Astrocyte (in vitro differentiated cells and primary cell): ENCODE results near the gene ASB4. TPM values are rescaled to one million over a fixed set of nuclear protein-coding genes. Genes with fewer than 3 reads are reported as not detected.

Source experiments
- DNase-seq: peaks from one replicate; pipeline ENCODE4 v3.0.0-alpha.2; 2010; ENCODE audit warnings: low read depth
- FAIRE-seq: peaks from 2 replicates; lab custom pipeline; 2011; peaks lifted over from hg19 to GRCh38; lab: Jason Lieb, UNC
- H2AFZ ChIP-seq: 2 replicates; pipeline ENCODE4 v1.6.0; 2012; ENCODE audit warnings: low read depth, low read length, inconsistent platforms
- H3K27ac ChIP-seq: 2 replicates; pipeline ENCODE4 v1.5.1; 2011; ENCODE audit warnings: low read depth, low read length, inconsistent platforms
- H3K27me3 ChIP-seq: 2 replicates; pipeline ENCODE4 v1.6.0; 2011; ENCODE audit warnings: low read length, inconsistent platforms; ENCODE audit not compliant: insufficient read depth
- H3K36me3 ChIP-seq: 2 replicates; pipeline ENCODE4 v1.5.1; 2011; ENCODE audit warnings: low read length, inconsistent platforms; ENCODE audit not compliant: insufficient read depth
- H3K4me1 ChIP-seq: 2 replicates; pipeline ENCODE4 v1.5.1; 2011; ENCODE audit warnings: low read length, inconsistent platforms; ENCODE audit not compliant: insufficient read depth
- H3K4me2 ChIP-seq: 2 replicates; pipeline ENCODE4 v1.6.0; 2012; ENCODE audit warnings: low read length, inconsistent platforms
- H3K4me3 ChIP-seq: 2 replicates; pipeline ENCODE4 v1.5.1; 2011; ENCODE audit warnings: low read depth, mild to moderate bottlenecking, low read length, inconsistent platforms; ENCODE audit not compliant: insufficient read depth
- H3K79me2 ChIP-seq: 2 replicates; pipeline ENCODE4 v1.6.0; 2012; ENCODE audit warnings: mild to moderate bottlenecking, low read length, inconsistent platforms; ENCODE audit not compliant: insufficient read depth
- H3K9ac ChIP-seq: 2 replicates; pipeline ENCODE4 v1.6.0; 2012; ENCODE audit warnings: mild to moderate bottlenecking, low read length, inconsistent platforms
- H3K9me3 ChIP-seq: 2 replicates; pipeline ENCODE4 v1.5.1; 2012; ENCODE audit warnings: low read depth, mild to moderate bottlenecking, low read length, inconsistent platforms; ENCODE audit not compliant: insufficient read depth
- H4K20me1 ChIP-seq: 2 replicates; pipeline ENCODE4 v1.6.0; 2012; ENCODE audit warnings: low read length, inconsistent platforms; ENCODE audit not compliant: insufficient read depth
- H3K27ac Mint-ChIP-seq: one replicate; pipeline ENCODE4 v1.8.0; 2021; ENCODE audit warnings: mild to moderate bottlenecking, mixed read lengths; ENCODE audit not compliant: unreplicated experiment
- H3K27me3 Mint-ChIP-seq: one replicate; pipeline ENCODE4 v1.8.0; 2021; ENCODE audit warnings: low read depth, mixed read lengths; ENCODE audit not compliant: unreplicated experiment
- H3K36me3 Mint-ChIP-seq: one replicate; pipeline ENCODE4 v1.8.0; 2021; ENCODE audit warnings: low read depth, mixed read lengths; ENCODE audit not compliant: unreplicated experiment
- H3K4me1 Mint-ChIP-seq: one replicate; pipeline ENCODE4 v1.8.0; 2021; ENCODE audit warnings: low read depth, mixed read lengths; ENCODE audit not compliant: unreplicated experiment
- H3K4me3 Mint-ChIP-seq: one replicate; pipeline ENCODE4 v1.8.0; 2021; ENCODE audit warnings: mild to moderate bottlenecking, moderate library complexity, mixed read lengths; ENCODE audit not compliant: unreplicated experiment
- H3K9me3 Mint-ChIP-seq: one replicate; pipeline ENCODE4 v1.8.0; 2021; ENCODE audit warnings: mild to moderate bottlenecking, mixed read lengths; ENCODE audit not compliant: unreplicated experiment
- EZH2 ChIP-seq: IDR thresholded peaks from 2 replicates; pipeline ENCODE4 v1.6.1; 2012; ENCODE audit warnings: mild to moderate bottlenecking, low read length, inconsistent platforms; ENCODE audit not compliant: insufficient read depth
- total RNA-seq: library from RNA; stranded (reverse); gene quantifications from 2 replicates; pipeline ENCODE4 v1.2.1, GENCODE V29; 2021
- TF ChIP-seq, protein P1 (sequence below): IDR thresholded peaks from 2 replicates; pipeline ENCODE4 v1.5.1; 2011; ENCODE audit warnings: low read depth, mild to moderate bottlenecking, inconsistent platforms, low read length, moderate library complexity; ENCODE audit not compliant: insufficient read depth

ASB4 gene
- total RNA-seq, 1 donor from 2014 or later, result not detected

DNA sequence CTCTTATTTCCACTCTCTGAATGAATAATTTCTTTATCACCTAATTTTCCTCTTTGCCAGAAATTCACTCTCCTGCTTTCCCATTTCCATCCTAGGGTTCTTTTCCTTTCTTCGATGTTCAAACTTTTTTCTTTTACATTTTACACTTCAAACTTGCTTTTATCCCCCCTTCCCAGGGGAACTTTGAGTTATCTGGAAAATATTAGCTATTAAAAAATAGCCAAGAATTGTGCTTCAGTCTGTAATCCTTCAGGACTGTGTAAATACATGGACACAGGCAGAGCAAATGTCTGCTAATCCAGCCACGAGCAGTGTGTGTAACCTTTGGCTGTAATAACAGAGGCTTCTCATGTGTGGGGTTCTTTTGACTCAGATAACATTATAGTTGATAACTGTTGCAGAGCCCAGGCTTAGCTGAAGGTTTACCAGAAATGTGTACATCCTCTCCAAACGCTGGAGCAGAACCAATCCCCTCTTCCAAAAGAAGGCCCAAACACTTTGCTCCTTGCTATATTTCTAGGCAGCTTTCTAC is 4.6 kb downstream of the ASB4 start:
- Histone ChIP-seq H3K4me2 (no peak overlapping the region), H4K20me1 (no peaks in the 10 kb centered on the region), H3K79me2 (no peaks in the 10 kb centered on the region), H3K4me3 (no peak overlapping the region), H3K4me1 (peaks cover 7% of the 10 kb centered on the region), H3K36me3 (no peaks in the 10 kb centered on the region), H2AFZ (no peak overlapping the region), H3K27me3 (no peaks in the 10 kb centered on the region), H3K27ac (no peak overlapping the region), H3K9ac (no peak overlapping the region), H3K9me3 (no peaks in the 10 kb centered on the region)
- Mint-ChIP-seq H3K27ac (no peak overlapping the region), H3K27me3 (peaks cover 3% of the 10 kb centered on the region), H3K36me3 (no peaks in the 10 kb centered on the region), H3K9me3 (no peaks in the 10 kb centered on the region), H3K4me3 (no peak overlapping the region), H3K4me1 (peaks cover 21% of the 10 kb centered on the region)
- TF ChIP-seq, protein P1, sequence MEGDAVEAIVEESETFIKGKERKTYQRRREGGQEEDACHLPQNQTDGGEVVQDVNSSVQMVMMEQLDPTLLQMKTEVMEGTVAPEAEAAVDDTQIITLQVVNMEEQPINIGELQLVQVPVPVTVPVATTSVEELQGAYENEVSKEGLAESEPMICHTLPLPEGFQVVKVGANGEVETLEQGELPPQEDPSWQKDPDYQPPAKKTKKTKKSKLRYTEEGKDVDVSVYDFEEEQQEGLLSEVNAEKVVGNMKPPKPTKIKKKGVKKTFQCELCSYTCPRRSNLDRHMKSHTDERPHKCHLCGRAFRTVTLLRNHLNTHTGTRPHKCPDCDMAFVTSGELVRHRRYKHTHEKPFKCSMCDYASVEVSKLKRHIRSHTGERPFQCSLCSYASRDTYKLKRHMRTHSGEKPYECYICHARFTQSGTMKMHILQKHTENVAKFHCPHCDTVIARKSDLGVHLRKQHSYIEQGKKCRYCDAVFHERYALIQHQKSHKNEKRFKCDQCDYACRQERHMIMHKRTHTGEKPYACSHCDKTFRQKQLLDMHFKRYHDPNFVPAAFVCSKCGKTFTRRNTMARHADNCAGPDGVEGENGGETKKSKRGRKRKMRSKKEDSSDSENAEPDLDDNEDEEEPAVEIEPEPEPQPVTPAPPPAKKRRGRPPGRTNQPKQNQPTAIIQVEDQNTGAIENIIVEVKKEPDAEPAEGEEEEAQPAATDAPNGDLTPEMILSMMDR, result no peak
- no peak for TF ChIP-seq EZH2
- no peak for FAIRE-seq
- DNase-seq, result no peak

- H3K4me1 ChIP-seq, result peaks cover 7% of the 10 kb centered on the region
- no peak for FAIRE-seq
These were observed 5.5 kb downstream of the ASB4 start for GRCh38 chr7:95491201-95491600.

More at GRCh38 chr7:95491201-95491600, 5.5 kb downstream of the ASB4 start:
- H3K4me3 Mint-ChIP-seq, result no peak overlapping the region
- TF ChIP-seq EZH2, result no peak
- TF ChIP-seq, protein P1, result no peak
- Histone ChIP-seq H3K36me3 (no peaks in the 10 kb centered on the region), H3K9me3 (no peaks in the 10 kb centered on the region), H2AFZ (no peak overlapping the region), H3K4me3 (no peak overlapping the region), H4K20me1 (no peaks in the 10 kb centered on the region), H3K79me2 (no peaks in the 10 kb centered on the region), H3K27ac (no peak overlapping the region), H3K27me3 (no peaks in the 10 kb centered on the region), H3K4me2 (no peak overlapping the region), H3K9ac (no peak overlapping the region)
- DNase-seq, result no peak
- H3K9me3 Mint-ChIP-seq, result no peaks in the 10 kb centered on the region
- H3K27me3 Mint-ChIP-seq, result peaks cover 3% of the 10 kb centered on the region
- H3K4me1 Mint-ChIP-seq, result peaks cover 21% of the 10 kb centered on the region
- H3K36me3 Mint-ChIP-seq, result no peaks in the 10 kb centered on the region
- no peak overlapping the region for H3K27ac Mint-ChIP-seq
